ENCODE results near the gene KDM6A.

DNA sequence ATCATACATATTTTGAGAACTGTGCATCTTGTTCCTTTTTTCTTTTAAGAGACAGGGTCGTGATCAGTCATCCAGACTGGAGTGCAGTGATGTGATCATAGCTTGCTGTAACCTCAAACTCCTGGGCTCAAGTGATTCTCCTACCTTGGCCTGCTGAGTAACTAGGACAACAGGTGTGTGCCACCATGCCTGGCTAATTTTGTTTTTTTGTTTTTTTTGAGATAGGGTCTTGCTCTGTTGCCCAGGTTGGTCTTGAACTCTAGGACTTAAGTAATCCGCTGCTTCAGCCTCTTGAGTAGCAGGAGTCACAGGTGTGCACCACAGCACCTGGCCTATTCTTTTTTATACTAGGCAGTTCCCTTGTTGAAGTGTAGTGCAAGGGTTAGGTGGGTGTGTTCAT lies 24.6 kb downstream of the KDM6A start:
- TF ChIP-seq POLR2A (IDR thresholded peaks at IDR 0.05) = no peak
- TF ChIP-seq, protein P1, sequence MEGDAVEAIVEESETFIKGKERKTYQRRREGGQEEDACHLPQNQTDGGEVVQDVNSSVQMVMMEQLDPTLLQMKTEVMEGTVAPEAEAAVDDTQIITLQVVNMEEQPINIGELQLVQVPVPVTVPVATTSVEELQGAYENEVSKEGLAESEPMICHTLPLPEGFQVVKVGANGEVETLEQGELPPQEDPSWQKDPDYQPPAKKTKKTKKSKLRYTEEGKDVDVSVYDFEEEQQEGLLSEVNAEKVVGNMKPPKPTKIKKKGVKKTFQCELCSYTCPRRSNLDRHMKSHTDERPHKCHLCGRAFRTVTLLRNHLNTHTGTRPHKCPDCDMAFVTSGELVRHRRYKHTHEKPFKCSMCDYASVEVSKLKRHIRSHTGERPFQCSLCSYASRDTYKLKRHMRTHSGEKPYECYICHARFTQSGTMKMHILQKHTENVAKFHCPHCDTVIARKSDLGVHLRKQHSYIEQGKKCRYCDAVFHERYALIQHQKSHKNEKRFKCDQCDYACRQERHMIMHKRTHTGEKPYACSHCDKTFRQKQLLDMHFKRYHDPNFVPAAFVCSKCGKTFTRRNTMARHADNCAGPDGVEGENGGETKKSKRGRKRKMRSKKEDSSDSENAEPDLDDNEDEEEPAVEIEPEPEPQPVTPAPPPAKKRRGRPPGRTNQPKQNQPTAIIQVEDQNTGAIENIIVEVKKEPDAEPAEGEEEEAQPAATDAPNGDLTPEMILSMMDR (IDR thresholded peaks at IDR 0.05) = no peak

Measured in body of pancreas (tissue), 4 donors.